OCI-LY7 (cell line): Measurements from ENCODE around the gene MACROD2. TPM values are rescaled to one million over a fixed set of nuclear protein-coding genes. Genes with fewer than 3 reads are reported as not detected.

ENCODE experiments used
- BruUV-seq: library from RNA; stranded (reverse); fragments of 400-500 nt; replicated peaks from 2 replicates; lab custom pipeline; 2021; lab: Mats Ljungman, UMichigan
- CTCF ChIA-PET: fragments of 300-600 bp; sonication (Branson Sonifier 250); formaldehyde crosslinking; loops from one replicate; lab custom pipeline; 2022; ENCODE audit warnings: antibody characterized with exemption; ENCODE audit not compliant: unreplicated experiment; lab: Charles Lee
- POLR2A ChIA-PET: fragments of 300-600 bp; sonication (Branson Sonifier 250); formaldehyde crosslinking; loops from one replicate; lab custom pipeline; 2022; ENCODE audit warnings: antibody characterized with exemption; lab: Charles Lee
- DNase-seq: peaks from one replicate; pipeline ENCODE4 v3.0.0-alpha.2; 2015; ENCODE audit warnings: low spot score
- H2AFZ ChIP-seq: fragments of 200-600 bp; sonication (generic), shearing (Covaris generic); 2 replicates; pipeline ENCODE4 v1.6.1; 2014; ENCODE audit warnings: mild to moderate bottlenecking, antibody characterized with exemption, low read length, moderate library complexity
- H3K27ac ChIP-seq: fragments of 200-600 bp; sonication (generic); 2 replicates; pipeline ENCODE4 v1.5.1; 2014; ENCODE audit warnings: mixed run types, low read depth, mild to moderate bottlenecking, moderate library complexity, low read length, inconsistent platforms; ENCODE audit not compliant: poor library complexity, severe bottlenecking
- H3K36me3 ChIP-seq: fragments of 200-600 bp; sonication (generic); 2 replicates; pipeline ENCODE4 v1.6.1; 2014; ENCODE audit warnings: mild to moderate bottlenecking, antibody characterized with exemption, low read length, moderate library complexity, mixed read lengths; ENCODE audit not compliant: insufficient read depth
- H3K4me1 ChIP-seq: fragments of 200-600 bp; sonication (generic); 2 replicates; pipeline ENCODE4 v1.5.1; 2014; ENCODE audit warnings: mild to moderate bottlenecking, low read length; ENCODE audit not compliant: insufficient read depth, poor library complexity, severe bottlenecking
- H3K4me2 ChIP-seq: fragments of 200-600 bp; sonication (generic); 2 replicates; pipeline ENCODE4 v1.6.1; 2014; ENCODE audit warnings: mild to moderate bottlenecking, low read length
- H3K4me3 ChIP-seq: fragments of 200-600 bp; sonication (generic); 2 replicates; pipeline ENCODE4 v1.5.1; 2014; ENCODE audit warnings: mild to moderate bottlenecking, low read depth, low read length; ENCODE audit not compliant: poor library complexity, severe bottlenecking
- H3K79me2 ChIP-seq: fragments of 200-600 bp; sonication (generic); 2 replicates; pipeline ENCODE4 v1.6.1; 2016; ENCODE audit warnings: low read depth, mild to moderate bottlenecking, low read length, moderate library complexity, mixed read lengths; ENCODE audit not compliant: insufficient read depth
- H3K9me2 ChIP-seq: fragments of 200-600 bp; sonication (generic); 2 replicates; pipeline ENCODE4 v1.6.1; 2016; ENCODE audit warnings: mild to moderate bottlenecking, low read length, mixed read lengths; ENCODE audit not compliant: insufficient read depth
- H3K9me3 ChIP-seq: fragments of 200-600 bp; sonication (generic); 2 replicates; pipeline ENCODE4 v1.6.1; 2014; ENCODE audit warnings: mild to moderate bottlenecking, mixed run types, low read length, mixed read lengths
- H4K20me1 ChIP-seq: fragments of 200-600 bp; sonication (generic); 2 replicates; pipeline ENCODE4 v1.6.1; 2014; ENCODE audit warnings: mild to moderate bottlenecking, antibody characterized with exemption, low read length, moderate library complexity, mixed read lengths; ENCODE audit not compliant: insufficient read depth
- CTCF ChIP-seq: fragments of 200-600 bp; sonication (generic); conservative IDR thresholded peaks from 2 replicates; pipeline ENCODE4 v1.5.1; 2014; ENCODE audit warnings: mild to moderate bottlenecking, antibody characterized with exemption, low read length, moderate library complexity, mixed read lengths
- EZH2phosphoT487 ChIP-seq: fragments of 200-600 bp; sonication (generic); IDR thresholded peaks from 2 replicates; pipeline ENCODE4 v1.6.1; 2018; ENCODE audit warnings: low read depth, borderline replicate concordance, mild to moderate bottlenecking, mixed run types, antibody characterized with exemption, low read length, moderate library complexity, mixed read lengths
- intact Hi-C: fragments of 100-400 bp; cut with micrococcal nuclease; formaldehyde crosslinking; loops from one replicate; pipeline ENCODE4 v1.10.0; 2022; ENCODE audit not compliant: unreplicated experiment
- total RNA-seq, 2 experiments: library from RNA; depleted of rRNA in 1 of 2; stranded (reverse); fragments of >200 nt in 1 of 2; shearing (Covaris generic) in 1 of 2; gene quantifications; 2 replicates each; pipeline ENCODE4 v1.2.3, GENCODE V29; 2014 to 2022

Gene MACROD2
- total RNA-seq, 2 experiments from 2014 or later: 0.09 to 4.5 TPM

GRCh38 chr20:16098890-16099639 is 2103.7 kb downstream of the MACROD2 start:
- Histone ChIP-seq H4K20me1 (no peaks in the 10 kb centered on the region), H3K79me2 (no peaks in the 10 kb centered on the region), H3K9me3 (no peaks in the 10 kb centered on the region), H3K4me3 (no peak overlapping the region), H3K4me1 (peaks cover 48% of the 10 kb centered on the region), H3K4me2 (no peak overlapping the region), H2AFZ (no peak overlapping the region), H3K27ac (no peak overlapping the region), H3K9me2 (no peaks in the 10 kb centered on the region), H3K36me3 (no peaks in the 10 kb centered on the region)
- intact Hi-C loops: no loop called here
- DNase-seq: no peak
- ChIA-PET CTCF (no interaction called here), POLR2A (interaction anchor here (0.9 to 1.8 kb wide), 4 partner anchors 8 to 19 kb away, joined by 3 to 10 read pairs (median 6); no protein-coding TSS in a partner anchor)
- TF ChIP-seq EZH2phosphoT487 (no peak), CTCF (no peak)
- BruUV-seq: no TSS peak

- Histone ChIP-seq H3K4me2 (no peak overlapping the region), H3K36me3 (no peaks in the 10 kb centered on the region), H3K9me3 (no peaks in the 10 kb centered on the region), H3K4me3 (no peak overlapping the region), H3K79me2 (no peaks in the 10 kb centered on the region), H3K27ac (no peak overlapping the region), H3K9me2 (no peaks in the 10 kb centered on the region), H3K4me1 (peaks cover 47% of the 10 kb centered on the region), H2AFZ (peak overlapping the region; percentile 13; the same call in 1 of the 2 replicates), H4K20me1 (no peaks in the 10 kb centered on the region)
- ChIA-PET CTCF (interaction anchor here (1.0 kb wide), 1 partner anchor 31 kb away, joined by 3 read pairs; no protein-coding TSS in a partner anchor), POLR2A (interaction anchor here (0.6 to 1.8 kb wide), 15 partner anchors 9 to 312 kb away, joined by 3 to 10 read pairs (median 4); no protein-coding TSS in a partner anchor)
- no peak for TF ChIP-seq CTCF
- TF ChIP-seq EZH2phosphoT487: no peak
- BruUV-seq: no TSS peak
- intact Hi-C loops: loop anchor here (2.0 to 5.0 kb wide), 2 partner anchors 57 to 118 kb away; no protein-coding TSS in a partner anchor
- DNase-seq: no peak
Measured at GRCh38 chr20:16100111-16100510, 2104.8 kb downstream of the MACROD2 start.
